SK-N-SH treated with all-trans-retinoic acid at 6 μM for 48 hours (cell line): Measurements from ENCODE around the gene EFEMP1.

Source experiments
- ATAC-seq: fragments of 200-7000 bp; cut with Tn5 transposase; 3 replicates; pipeline ENCODE4 v1.9.1; 2020; ENCODE audit warnings: mild to moderate bottlenecking, moderate library complexity
- ARNTL ChIP-seq: fragments of 450-650 bp; formaldehyde crosslinking; IDR thresholded peaks from 2 replicates; pipeline ENCODE4 v1.5.0; 2020; ENCODE audit warnings: low read depth, mild to moderate bottlenecking, moderate library complexity, borderline replicate concordance
- BACH2 ChIP-seq: fragments of 250-450 bp; sonication (Bioruptor Pico); IDR thresholded peaks from 2 replicates; pipeline ENCODE4 v1.9.0; 2021; ENCODE audit warnings: mild to moderate bottlenecking, borderline replicate concordance
- CREB5 ChIP-seq: fragments of 250-450 bp; sonication (Bioruptor Pico); IDR thresholded peaks from 2 replicates; pipeline ENCODE4 v1.5.1; 2020; ENCODE audit warnings: low read depth, mild to moderate bottlenecking, moderate library complexity
- CSDC2 ChIP-seq: fragments of 250-450 bp; sonication (Bioruptor Pico); IDR thresholded peaks from 2 replicates; pipeline ENCODE4 v1.5.0; 2020; ENCODE audit warnings: mild to moderate bottlenecking, moderate library complexity
- ESRRG ChIP-seq: fragments of 250-450 bp; sonication (Bioruptor Pico); IDR thresholded peaks from 2 replicates; pipeline ENCODE4 v1.6.1; 2021; ENCODE audit warnings: mild to moderate bottlenecking
- GLIS3 ChIP-seq: fragments of 250-450 bp; sonication (Bioruptor Pico); IDR thresholded peaks from 2 replicates; pipeline ENCODE4 v1.5.0; 2020; ENCODE audit warnings: mild to moderate bottlenecking, moderate library complexity
- ISL1 ChIP-seq: fragments of 250-450 bp; sonication (Bioruptor Pico); IDR thresholded peaks from 2 replicates; pipeline ENCODE4 v2.1.2; 2022; ENCODE audit warnings: mild to moderate bottlenecking, moderate library complexity
- PPARA ChIP-seq: fragments of 250-450 bp; sonication (Bioruptor Pico); IDR thresholded peaks from 2 replicates; pipeline ENCODE4 v1.5.0; 2020; ENCODE audit warnings: mild to moderate bottlenecking, borderline replicate concordance
- RARB ChIP-seq: fragments of 250-450 bp; sonication (Bioruptor Pico); IDR thresholded peaks from 2 replicates; pipeline ENCODE4 v1.8.0; 2021; ENCODE audit warnings: mild to moderate bottlenecking, moderate library complexity
- SNAI2 ChIP-seq: fragments of 250-450 bp; sonication (Bioruptor Pico); IDR thresholded peaks from 2 replicates; pipeline ENCODE4 v1.5.0; 2020; ENCODE audit warnings: mild to moderate bottlenecking, moderate library complexity
- TCF4 ChIP-seq: fragments of 250-450 bp; sonication (Bioruptor Pico); IDR thresholded peaks from 2 replicates; pipeline ENCODE4 v1.8.0; 2021; ENCODE audit warnings: mild to moderate bottlenecking, moderate library complexity, borderline replicate concordance
- TOX ChIP-seq: fragments of 250-450 bp; sonication (Bioruptor Pico); IDR thresholded peaks from 2 replicates; pipeline ENCODE4 v1.8.0; 2021; ENCODE audit warnings: mild to moderate bottlenecking, moderate library complexity, borderline replicate concordance
- ZC3H10 ChIP-seq: fragments of 250-450 bp; sonication (Bioruptor Pico); IDR thresholded peaks from 2 replicates; pipeline ENCODE4 v1.5.1; 2021; ENCODE audit warnings: mild to moderate bottlenecking, moderate library complexity
- ZFP3 ChIP-seq: fragments of 250-450 bp; sonication (Bioruptor Pico); IDR thresholded peaks from 2 replicates; pipeline ENCODE4 v1.5.0; 2020; ENCODE audit warnings: mild to moderate bottlenecking, moderate library complexity
- ZFP30 ChIP-seq: fragments of 450-650 bp; formaldehyde crosslinking; IDR thresholded peaks from 2 replicates; pipeline ENCODE4 v1.5.0; 2022; ENCODE audit warnings: mild to moderate bottlenecking, moderate library complexity
- ZNF565 ChIP-seq: fragments of 450-650 bp; formaldehyde crosslinking; conservative IDR thresholded peaks from 2 replicates; pipeline ENCODE4 v1.5.0; 2020; ENCODE audit warnings: low read depth, mild to moderate bottlenecking, moderate library complexity
- ZNF70 ChIP-seq: fragments of 450-650 bp; formaldehyde crosslinking; IDR thresholded peaks from 2 replicates; pipeline ENCODE4 v1.5.0; 2020; ENCODE audit warnings: mild to moderate bottlenecking, moderate library complexity
- ZNF8 ChIP-seq: fragments of 450-650 bp; formaldehyde crosslinking; IDR thresholded peaks from 2 replicates; pipeline ENCODE4 v1.5.0; 2020; ENCODE audit warnings: mild to moderate bottlenecking, moderate library complexity
- TF ChIP-seq, protein P1 (sequence below): fragments of 250-450 bp; sonication (Bioruptor Pico); IDR thresholded peaks from 2 replicates; pipeline ENCODE4 v1.5.0; 2020; ENCODE audit warnings: mild to moderate bottlenecking, moderate library complexity
- TF ChIP-seq, protein P2 (sequence below): fragments of 250-450 bp; sonication (Bioruptor Pico); IDR thresholded peaks from 2 replicates; pipeline ENCODE4 v1.5.1; 2021; ENCODE audit warnings: mild to moderate bottlenecking, moderate library complexity

EFEMP1 gene

DNA sequence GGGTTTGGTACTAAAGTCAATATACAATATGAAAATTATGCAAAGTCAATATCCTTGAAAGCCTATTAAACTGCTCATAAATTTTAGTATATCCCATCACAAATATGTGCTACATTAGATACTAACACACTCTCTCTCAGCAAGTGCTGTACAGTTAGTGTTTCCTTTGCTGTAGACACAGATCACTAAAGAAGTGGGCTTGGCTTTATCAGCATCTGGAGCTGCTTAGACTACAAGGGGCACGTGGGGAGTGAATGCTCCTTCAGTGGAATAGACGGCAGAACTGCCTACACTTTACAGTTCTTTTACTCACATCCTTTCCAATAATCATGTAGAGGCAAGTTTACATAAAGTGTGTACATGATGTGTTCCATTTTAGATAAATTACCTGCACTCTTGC is 26.0 kb upstream of the EFEMP1 start:
- no peak for ATAC-seq
- TF ChIP-seq ZNF70: no peak
- TF ChIP-seq, protein P1, sequence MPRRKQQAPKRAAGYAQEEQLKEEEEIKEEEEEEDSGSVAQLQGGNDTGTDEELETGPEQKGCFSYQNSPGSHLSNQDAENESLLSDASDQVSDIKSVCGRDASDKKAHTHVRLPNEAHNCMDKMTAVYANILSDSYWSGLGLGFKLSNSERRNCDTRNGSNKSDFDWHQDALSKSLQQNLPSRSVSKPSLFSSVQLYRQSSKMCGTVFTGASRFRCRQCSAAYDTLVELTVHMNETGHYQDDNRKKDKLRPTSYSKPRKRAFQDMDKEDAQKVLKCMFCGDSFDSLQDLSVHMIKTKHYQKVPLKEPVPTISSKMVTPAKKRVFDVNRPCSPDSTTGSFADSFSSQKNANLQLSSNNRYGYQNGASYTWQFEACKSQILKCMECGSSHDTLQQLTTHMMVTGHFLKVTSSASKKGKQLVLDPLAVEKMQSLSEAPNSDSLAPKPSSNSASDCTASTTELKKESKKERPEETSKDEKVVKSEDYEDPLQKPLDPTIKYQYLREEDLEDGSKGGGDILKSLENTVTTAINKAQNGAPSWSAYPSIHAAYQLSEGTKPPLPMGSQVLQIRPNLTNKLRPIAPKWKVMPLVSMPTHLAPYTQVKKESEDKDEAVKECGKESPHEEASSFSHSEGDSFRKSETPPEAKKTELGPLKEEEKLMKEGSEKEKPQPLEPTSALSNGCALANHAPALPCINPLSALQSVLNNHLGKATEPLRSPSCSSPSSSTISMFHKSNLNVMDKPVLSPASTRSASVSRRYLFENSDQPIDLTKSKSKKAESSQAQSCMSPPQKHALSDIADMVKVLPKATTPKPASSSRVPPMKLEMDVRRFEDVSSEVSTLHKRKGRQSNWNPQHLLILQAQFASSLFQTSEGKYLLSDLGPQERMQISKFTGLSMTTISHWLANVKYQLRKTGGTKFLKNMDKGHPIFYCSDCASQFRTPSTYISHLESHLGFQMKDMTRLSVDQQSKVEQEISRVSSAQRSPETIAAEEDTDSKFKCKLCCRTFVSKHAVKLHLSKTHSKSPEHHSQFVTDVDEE: no peak
- TF ChIP-seq ESRRG (CRISPR knock-in tag): no peak
- no peak for TF ChIP-seq ZNF8 (CRISPR knock-in tag)
- TF ChIP-seq ZFP30: no peak
- TF ChIP-seq ZNF565 (CRISPR knock-in tag): no peak
- TF ChIP-seq TCF4 (CRISPR knock-in tag): no peak
- TF ChIP-seq, all 23 proteins: peak for 0

DNA sequence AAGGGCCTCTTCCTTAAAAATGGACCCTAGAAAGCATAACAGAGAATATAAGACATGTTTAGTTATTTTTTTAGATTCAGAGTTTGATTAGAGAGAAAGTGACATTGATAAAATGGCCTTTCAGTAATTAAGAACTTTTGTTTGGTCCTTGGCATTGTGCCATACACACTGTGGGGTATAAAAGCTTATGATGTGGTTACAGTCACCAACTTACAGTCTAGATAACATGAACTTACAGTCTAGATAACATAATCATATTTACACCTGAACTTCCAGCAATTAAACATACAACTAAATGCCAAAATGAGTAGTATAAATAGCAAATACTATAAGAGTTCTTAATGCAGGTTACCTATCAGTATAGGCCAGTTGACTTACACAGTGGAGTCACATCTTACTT is 25.6 kb upstream of the EFEMP1 start:
- no peak for ATAC-seq
- no peak for TF ChIP-seq PPARA (CRISPR knock-in tag)
- no peak for TF ChIP-seq CREB5 (CRISPR knock-in tag)
- TF ChIP-seq RARB (CRISPR knock-in tag): no peak
- TF ChIP-seq TOX (CRISPR knock-in tag): no peak
- no peak for TF ChIP-seq ZNF8 (CRISPR knock-in tag)
- no peak for TF ChIP-seq ZNF565 (CRISPR knock-in tag)
- TF ChIP-seq ISL1 (CRISPR knock-in tag): no peak
- TF ChIP-seq, protein P1: no peak
- TF ChIP-seq ZC3H10 (CRISPR knock-in tag): no peak
- no peak for TF ChIP-seq SNAI2
- TF ChIP-seq ZFP3 (CRISPR knock-in tag): no peak
- TF ChIP-seq ARNTL (CRISPR knock-in tag): no peak
- TF ChIP-seq, protein P2, sequence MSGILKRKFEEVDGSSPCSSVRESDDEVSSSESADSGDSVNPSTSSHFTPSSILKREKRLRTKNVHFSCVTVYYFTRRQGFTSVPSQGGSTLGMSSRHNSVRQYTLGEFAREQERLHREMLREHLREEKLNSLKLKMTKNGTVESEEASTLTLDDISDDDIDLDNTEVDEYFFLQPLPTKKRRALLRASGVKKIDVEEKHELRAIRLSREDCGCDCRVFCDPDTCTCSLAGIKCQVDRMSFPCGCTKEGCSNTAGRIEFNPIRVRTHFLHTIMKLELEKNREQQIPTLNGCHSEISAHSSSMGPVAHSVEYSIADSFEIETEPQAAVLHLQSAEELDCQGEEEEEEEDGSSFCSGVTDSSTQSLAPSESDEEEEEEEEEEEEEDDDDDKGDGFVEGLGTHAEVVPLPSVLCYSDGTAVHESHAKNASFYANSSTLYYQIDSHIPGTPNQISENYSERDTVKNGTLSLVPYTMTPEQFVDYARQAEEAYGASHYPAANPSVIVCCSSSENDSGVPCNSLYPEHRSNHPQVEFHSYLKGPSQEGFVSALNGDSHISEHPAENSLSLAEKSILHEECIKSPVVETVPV (CRISPR knock-in tag): no peak
- TF ChIP-seq GLIS3: no peak

- no peak for ATAC-seq
- TF ChIP-seq ZFP3 (CRISPR knock-in tag): no peak
- TF ChIP-seq TCF4 (CRISPR knock-in tag): no peak
- no peak for TF ChIP-seq ZFP30
- TF ChIP-seq ARNTL (CRISPR knock-in tag): no peak
- no peak for TF ChIP-seq ESRRG (CRISPR knock-in tag)
- no peak for TF ChIP-seq TOX (CRISPR knock-in tag)
- no peak for TF ChIP-seq BACH2 (CRISPR knock-in tag)
- TF ChIP-seq CSDC2 (CRISPR knock-in tag): no peak
- TF ChIP-seq ZNF8 (CRISPR knock-in tag): no peak
- TF ChIP-seq ISL1 (CRISPR knock-in tag): no peak
- no peak for TF ChIP-seq ZNF565 (CRISPR knock-in tag)
- TF ChIP-seq, protein P1: no peak
- TF ChIP-seq, protein P2 (CRISPR knock-in tag): no peak
- no peak for TF ChIP-seq ZC3H10 (CRISPR knock-in tag)
- TF ChIP-seq ZNF70: no peak
Measured at GRCh38 chr2:55948176-55948923, 24.8 kb upstream of the EFEMP1 start.
